T47D (cell line): ENCODE measurements around the gene NABP2.
"Not testable (repeated sequence)": the region's sequence is repeated elsewhere in the genome, so short reads cannot be mapped to it uniquely, and the experiment has no call there.

Experiments
- DNase-seq, 2 experiments: peaks; one replicate each; pipeline versions ENCODE4 v3.0.0 to v3.0.0-alpha.2; 2011 to 2012; ENCODE audit warnings: low read depth in 1 of 2, low spot score in 1 of 2
- JUND ChIP-seq: IDR thresholded peaks from 2 replicates; pipeline ENCODE4 v1.6.1; 2012; ENCODE audit warnings: low read depth
- in situ Hi-C: cut with HindIII; loops from 2 replicates; pipeline ENCODE4 v1.10.0; 2016; ENCODE audit warnings: low sequenced_read_pairs, low pct_unique_long_range_greater_than_20kb

NABP2 gene

GRCh38 chr12:56224102-56224701 is at the start of gene NABP2:
TSS of gene NABP2 (plus strand) at chr12:56224342. CDS start at chr12:56224857, 515 bp downstream.
- TF ChIP-seq JUND = no peak

GRCh38 chr12:56178347-56178746 is 45.8 kb upstream of the NABP2 start:
- in situ Hi-C loops = no loop called here
- DNase-seq = no peak
- no peak for TF ChIP-seq JUND

More at GRCh38 chr12:56224102-56224701, at the start of gene NABP2:
- in situ Hi-C loops = no loop called here
- peak; percentile 99 to 100 for DNase-seq

DNA sequence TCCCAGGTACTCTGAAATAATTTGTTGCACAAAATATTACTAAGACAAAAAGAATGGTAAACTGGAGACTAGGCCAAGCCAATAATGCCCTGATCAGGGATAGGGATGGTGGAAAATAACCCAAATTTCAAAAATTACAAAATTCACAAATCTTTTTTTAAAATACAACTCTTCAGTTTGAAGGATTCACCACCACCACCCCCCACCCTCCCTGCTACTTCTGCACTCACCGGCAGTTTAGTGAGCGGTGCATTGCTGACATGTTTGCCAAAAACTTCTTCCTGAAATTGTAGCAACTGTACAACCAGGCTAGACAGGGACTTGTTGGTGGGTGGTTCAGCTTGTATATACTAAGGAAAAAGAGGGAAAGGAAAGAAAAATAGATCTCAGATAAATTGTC is 37.2 kb upstream of the NABP2 start:
- no peak for DNase-seq
- in situ Hi-C loops = no loop called here
- no peak for TF ChIP-seq JUND

DNA sequence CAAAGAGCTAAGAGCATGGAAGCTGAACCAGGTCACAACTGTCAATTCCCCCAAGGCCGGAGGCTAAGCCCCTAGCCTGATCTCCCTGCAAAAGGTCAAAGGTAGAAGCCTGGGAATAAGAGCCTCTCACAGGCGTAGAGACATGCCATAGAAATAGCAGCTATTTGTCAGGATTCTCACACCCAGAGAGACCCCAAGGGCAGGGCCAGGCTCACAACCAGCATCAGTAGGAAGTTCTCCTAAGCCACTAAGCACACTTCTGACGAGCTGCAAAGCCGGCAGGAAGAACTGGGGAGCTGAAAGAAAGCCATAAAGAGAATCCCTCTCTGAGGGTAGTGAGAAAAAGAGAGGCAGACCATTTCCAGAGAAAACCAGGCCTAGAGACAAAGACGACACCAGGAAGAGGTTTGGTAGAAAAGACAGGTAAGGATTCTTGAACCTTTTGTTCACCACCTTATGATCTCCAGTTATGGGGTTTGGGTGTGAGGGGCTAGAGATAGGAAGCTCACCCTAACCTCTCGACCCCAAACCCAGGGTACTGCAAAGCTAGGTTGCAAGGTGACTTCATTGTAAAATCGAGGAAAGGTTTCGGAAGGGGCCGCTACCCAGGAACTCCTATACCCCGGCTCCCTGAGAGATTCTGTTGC is 35.9 kb upstream of the NABP2 start:
- DNase-seq = no peak
- no peak for TF ChIP-seq JUND
- in situ Hi-C loops = no loop called here

GRCh38 chr12:56188778-56189098 is 35.4 kb upstream of the NABP2 start:
- DNase-seq = peak in 1 of 2 experiments; percentile 38
- TF ChIP-seq JUND = no peak
- in situ Hi-C loops = no loop called here

- peak; percentile 81 to 93 for DNase-seq
Measured at GRCh38 chr12:56189099-56189917, 34.8 kb upstream of the NABP2 start, which contains the start of gene SMARCC2. TSS of gene SMARCC2 (minus strand) at chr12:56189483. CDS start at chr12:56189461, 22 bp downstream.

DNA sequence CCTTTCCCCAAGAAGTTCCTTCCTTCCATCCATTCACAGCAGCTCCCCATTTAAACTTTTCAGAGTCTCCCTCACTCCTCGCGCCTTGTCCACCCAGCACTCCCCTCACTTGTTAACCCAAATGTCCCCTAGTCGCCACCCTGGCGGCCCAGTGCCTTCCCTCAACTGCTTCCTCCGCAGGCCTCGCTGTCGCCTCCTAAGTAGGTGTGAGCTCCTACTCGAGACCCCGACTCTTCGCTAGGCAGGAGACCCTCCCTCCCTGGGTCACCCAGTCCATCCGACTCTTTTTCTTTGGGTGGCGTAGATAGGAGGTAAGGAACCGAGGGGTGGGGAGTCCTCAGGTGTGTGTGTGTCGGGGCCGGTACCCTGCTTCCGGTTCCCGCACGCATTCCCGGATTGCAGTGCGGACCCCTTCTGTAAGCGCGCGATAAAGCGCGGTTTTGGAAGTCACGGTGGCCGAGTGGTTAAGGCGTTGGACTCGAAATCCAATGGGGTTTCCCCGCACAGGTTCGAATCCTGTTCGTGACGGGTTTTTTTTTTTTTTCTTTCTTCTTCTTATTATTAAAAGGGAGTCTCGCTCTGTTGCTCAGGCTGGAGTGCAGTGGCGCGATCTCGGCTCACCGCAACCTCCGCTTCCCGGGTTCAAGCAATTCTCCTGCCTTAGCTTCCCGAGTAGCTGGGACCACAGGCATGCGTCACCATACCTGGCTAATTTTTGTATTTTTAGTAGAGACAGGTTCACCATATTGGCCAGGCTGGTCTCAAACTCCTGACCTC is 34.0 kb upstream of the NABP2 start:
- no peak for TF ChIP-seq JUND
- peak; percentile 45 to 90 for DNase-seq
- in situ Hi-C loops = no loop called here

More at GRCh38 chr12:56189099-56189917, 34.8 kb upstream of the NABP2 start, which contains the start of gene SMARCC2:
- in situ Hi-C loops = no loop called here
- TF ChIP-seq JUND = no peak

DNA sequence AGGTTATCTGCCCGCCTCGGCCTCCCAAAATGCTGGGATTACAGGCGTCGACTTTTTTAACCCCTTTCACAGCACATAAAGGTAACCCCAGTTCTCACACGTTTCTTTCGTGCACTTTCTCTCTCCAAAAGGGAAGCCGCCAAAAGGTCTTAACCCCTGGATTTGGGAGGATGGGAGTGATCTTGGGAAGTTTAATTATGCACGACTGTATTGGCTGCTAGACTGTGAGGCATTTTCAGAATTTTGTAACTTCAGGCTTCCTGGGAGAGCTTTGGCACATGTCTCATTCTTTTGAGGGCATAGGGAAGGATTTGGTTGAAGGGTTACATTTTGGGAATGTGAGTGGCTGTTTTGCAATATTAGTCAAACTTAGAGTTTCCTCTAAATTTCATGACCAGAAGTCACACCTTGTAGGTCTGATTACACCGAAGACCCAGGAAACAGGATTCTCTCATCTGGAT is 33.4 kb upstream of the NABP2 start:
- in situ Hi-C loops = no loop called here
- TF ChIP-seq JUND = no peak
- no peak for DNase-seq

DNA sequence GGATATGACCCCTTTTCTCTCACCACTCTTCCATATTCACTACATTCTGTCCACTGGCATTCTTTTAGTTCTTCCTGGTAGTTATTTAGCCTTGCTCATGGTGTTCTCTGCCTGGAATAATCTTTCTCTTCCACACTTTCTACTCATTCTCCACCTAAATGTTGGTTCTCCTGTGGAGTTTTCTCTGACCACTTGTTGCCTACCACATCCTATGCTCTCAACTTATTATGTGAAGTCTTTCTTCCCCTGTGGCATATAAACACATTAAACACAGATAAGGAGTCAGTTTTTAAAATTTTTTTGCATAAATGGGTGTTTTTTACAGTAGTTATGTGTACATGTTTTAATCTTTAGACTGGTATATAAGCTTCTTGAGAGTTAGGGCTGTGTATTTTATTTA is 31.6 kb upstream of the NABP2 start:
- TF ChIP-seq JUND = no peak
- no peak for DNase-seq
- in situ Hi-C loops = no loop called here

GRCh38 chr12:56193025-56193578 is 31.0 kb upstream of the NABP2 start:
- in situ Hi-C loops = no loop called here
- TF ChIP-seq JUND = no peak
- peak; percentile 68 to 93 for DNase-seq

GRCh38 chr12:56196818-56197550 is 27.2 kb upstream of the NABP2 start:
- DNase-seq, in situ Hi-C loops: not testable (repeated sequence)
